BJ (cell line): Measurements from ENCODE around the gene ARFRP1. TPM values are rescaled to one million over a fixed set of nuclear protein-coding genes. Genes with fewer than 3 reads are reported as not detected.

Source experiments
- CTCF ChIA-PET: fragments of 350-600 bp; formaldehyde crosslinking; extraction: SDS; loops from one replicate; lab custom pipeline; 2021; ENCODE audit warnings: antibody characterized with exemption, inconsistent platforms; lab: Yijun Ruan, JAX
- POLR2A ChIA-PET: fragments of 300-600 bp; sonication (Branson Sonifier 250); formaldehyde crosslinking; extraction: SDS; loops from one replicate; lab custom pipeline; 2021; ENCODE audit warnings: antibody characterized with exemption; lab: Charles Lee
- DNase-seq: peaks from one replicate; pipeline ENCODE4 v3.0.0-alpha.2; 2011; ENCODE audit warnings: low read depth
- H3K27me3 ChIP-seq: 2 replicates; pipeline ENCODE4 v1.6.0; 2011; ENCODE audit warnings: low read length; ENCODE audit not compliant: control insufficient read depth, insufficient read depth
- H3K36me3 ChIP-seq: 2 replicates; pipeline ENCODE4 v1.5.1; 2011; ENCODE audit warnings: low read length; ENCODE audit not compliant: control insufficient read depth, insufficient read depth
- H3K4me3 ChIP-seq: 2 replicates; pipeline ENCODE4 v1.5.1; 2011; ENCODE audit warnings: low read depth, mild to moderate bottlenecking, control low read depth, low read length
- polyA plus RNA-seq: library from polyadenylated mRNA; depleted of rRNA; stranded (reverse); fragments of >200 nt; gene quantifications from 2 replicates; pipeline ENCODE4 v1.2.3, GENCODE V29; 2011
- TF ChIP-seq, protein P1 (sequence below): IDR thresholded peaks from 2 replicates; pipeline ENCODE4 v1.5.1; 2011; ENCODE audit warnings: low read depth, mild to moderate bottlenecking, control low read depth, inconsistent platforms, low read length, moderate library complexity; ENCODE audit not compliant: insufficient read depth

The ARFRP1 gene
- polyA plus RNA-seq, 1 experiment = 41.9 TPM

DNA sequence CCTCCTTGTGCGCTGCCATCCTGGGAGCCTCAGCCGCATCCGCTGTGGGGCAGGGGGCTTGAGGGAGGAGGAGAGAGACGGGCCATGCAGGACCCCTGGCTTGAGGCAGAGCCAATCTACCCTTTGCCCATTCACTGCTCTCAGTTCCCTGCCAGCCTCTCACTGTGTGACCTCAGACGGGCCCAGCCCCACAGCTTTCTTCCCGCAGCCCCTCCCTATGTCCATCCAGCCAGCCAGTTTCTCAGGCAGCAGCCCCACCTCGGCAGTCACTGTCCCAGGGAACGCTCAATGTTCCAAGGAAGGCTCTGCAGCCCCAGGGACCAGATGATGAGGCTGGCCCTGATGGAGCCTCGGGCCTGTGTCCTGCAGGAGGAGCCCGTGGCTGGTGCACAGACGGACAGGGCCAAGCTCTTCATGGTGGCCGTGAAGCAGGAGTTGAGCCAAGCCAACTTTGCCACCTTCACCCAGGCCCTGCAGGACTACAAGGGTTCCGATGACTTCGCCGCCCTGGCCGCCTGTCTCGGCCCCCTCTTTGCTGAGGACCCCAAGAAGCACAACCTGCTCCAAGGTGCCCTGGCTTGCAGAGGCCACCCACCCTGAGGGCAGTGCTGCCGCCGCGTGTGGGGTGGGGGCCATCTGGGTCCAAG, 15.2 kb downstream of the ARFRP1 start:
- DNase-seq = no peak
- ChIA-PET CTCF (no interaction called here), POLR2A (no interaction called here)
- no peaks in the 10 kb centered on the region for H3K27me3 ChIP-seq
- TF ChIP-seq, protein P1, sequence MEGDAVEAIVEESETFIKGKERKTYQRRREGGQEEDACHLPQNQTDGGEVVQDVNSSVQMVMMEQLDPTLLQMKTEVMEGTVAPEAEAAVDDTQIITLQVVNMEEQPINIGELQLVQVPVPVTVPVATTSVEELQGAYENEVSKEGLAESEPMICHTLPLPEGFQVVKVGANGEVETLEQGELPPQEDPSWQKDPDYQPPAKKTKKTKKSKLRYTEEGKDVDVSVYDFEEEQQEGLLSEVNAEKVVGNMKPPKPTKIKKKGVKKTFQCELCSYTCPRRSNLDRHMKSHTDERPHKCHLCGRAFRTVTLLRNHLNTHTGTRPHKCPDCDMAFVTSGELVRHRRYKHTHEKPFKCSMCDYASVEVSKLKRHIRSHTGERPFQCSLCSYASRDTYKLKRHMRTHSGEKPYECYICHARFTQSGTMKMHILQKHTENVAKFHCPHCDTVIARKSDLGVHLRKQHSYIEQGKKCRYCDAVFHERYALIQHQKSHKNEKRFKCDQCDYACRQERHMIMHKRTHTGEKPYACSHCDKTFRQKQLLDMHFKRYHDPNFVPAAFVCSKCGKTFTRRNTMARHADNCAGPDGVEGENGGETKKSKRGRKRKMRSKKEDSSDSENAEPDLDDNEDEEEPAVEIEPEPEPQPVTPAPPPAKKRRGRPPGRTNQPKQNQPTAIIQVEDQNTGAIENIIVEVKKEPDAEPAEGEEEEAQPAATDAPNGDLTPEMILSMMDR = peak; percentile 40; the same call in 1 of the 2 replicates
- H3K36me3 ChIP-seq = peaks cover 10% of the 10 kb centered on the region
- no peak overlapping the region for H3K4me3 ChIP-seq

DNA sequence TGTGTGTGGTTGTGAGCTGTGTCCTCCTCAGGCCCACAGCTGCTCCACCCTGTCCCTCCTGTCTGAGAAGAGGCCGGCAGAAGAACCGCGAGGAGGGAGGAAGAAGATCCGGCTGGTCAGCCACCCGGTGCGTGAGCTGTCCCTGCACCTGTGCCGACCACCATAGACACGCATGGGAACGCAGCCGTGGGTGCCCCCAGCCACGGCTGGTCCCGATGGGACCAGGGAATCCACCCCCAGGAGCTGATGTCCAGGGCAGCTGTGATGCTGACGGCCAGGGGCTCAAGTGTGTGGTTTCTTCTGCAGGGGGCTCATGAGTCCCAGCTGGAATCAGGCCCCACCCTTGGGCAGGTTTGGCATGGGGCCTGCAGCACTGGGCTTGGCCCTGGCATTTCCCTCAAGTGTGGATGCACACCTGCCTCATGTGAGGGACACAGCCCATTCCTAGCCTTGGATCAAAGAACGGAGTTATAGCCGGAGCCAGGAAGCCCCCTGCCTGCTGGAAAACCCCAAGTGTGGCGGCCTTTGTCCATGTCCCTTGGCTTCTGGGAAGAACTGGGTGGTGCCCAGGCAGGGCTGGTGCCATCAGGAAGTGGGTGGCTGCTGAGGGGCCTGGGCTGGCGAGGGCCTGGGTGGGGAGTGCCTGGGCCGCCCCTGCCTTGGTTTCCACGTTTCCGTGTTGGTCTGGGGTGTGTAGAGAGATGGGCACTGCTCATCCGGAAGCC, 15.9 kb downstream of the ARFRP1 start:
- H3K36me3 ChIP-seq = peaks cover 9% of the 10 kb centered on the region
- H3K4me3 ChIP-seq = no peak overlapping the region
- POLR2A ChIA-PET = no interaction called here
- DNase-seq = no peak
- no peaks in the 10 kb centered on the region for H3K27me3 ChIP-seq
- CTCF ChIA-PET = no interaction called here
- TF ChIP-seq, protein P1 = no peak

DNA sequence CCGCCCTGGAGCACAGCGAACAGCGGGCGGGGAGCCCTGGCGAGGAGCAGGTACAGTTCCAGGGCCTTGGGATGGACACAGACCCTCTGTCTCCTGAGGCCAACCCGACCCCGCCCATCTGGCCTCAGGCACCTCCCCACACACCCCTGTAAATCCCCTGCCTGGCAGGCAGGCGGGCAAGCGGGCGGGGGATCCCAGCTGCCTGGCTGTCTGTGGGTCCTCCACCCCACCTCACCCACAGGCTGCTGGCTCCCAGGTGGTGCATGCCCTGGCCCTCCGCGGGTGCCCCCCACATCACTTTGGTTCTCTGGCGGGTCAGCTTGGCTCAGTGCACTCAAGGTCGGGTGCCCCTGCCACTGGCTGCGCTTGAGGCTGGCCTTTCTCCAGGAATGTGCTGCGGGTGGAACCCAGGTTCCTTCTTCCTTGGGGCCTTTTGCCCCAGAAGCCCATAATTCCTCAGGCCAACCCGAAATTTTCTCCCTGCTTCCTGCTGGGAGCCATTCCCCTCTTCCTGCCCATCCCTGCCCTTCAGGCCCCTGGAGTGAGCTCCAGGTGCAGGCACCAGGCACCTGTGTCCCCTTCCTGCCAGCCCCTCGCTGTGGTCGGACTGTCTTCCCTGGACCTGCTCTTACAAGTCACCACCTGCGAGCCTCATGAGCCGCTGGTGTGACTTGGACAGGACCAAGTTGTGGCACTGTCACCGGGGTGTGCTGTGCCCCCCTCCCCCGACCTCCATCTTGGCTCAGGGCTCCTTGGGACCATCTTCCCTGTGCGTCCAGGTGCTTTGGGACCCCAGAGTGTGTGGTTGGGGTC, 16.7 kb downstream of the ARFRP1 start:
- ChIA-PET POLR2A (no interaction called here), CTCF (no interaction called here)
- Histone ChIP-seq H3K4me3 (no peak overlapping the region), H3K27me3 (no peaks in the 10 kb centered on the region), H3K36me3 (peaks cover 9% of the 10 kb centered on the region)
- DNase-seq = no peak
- TF ChIP-seq, protein P1 = no peak

DNA sequence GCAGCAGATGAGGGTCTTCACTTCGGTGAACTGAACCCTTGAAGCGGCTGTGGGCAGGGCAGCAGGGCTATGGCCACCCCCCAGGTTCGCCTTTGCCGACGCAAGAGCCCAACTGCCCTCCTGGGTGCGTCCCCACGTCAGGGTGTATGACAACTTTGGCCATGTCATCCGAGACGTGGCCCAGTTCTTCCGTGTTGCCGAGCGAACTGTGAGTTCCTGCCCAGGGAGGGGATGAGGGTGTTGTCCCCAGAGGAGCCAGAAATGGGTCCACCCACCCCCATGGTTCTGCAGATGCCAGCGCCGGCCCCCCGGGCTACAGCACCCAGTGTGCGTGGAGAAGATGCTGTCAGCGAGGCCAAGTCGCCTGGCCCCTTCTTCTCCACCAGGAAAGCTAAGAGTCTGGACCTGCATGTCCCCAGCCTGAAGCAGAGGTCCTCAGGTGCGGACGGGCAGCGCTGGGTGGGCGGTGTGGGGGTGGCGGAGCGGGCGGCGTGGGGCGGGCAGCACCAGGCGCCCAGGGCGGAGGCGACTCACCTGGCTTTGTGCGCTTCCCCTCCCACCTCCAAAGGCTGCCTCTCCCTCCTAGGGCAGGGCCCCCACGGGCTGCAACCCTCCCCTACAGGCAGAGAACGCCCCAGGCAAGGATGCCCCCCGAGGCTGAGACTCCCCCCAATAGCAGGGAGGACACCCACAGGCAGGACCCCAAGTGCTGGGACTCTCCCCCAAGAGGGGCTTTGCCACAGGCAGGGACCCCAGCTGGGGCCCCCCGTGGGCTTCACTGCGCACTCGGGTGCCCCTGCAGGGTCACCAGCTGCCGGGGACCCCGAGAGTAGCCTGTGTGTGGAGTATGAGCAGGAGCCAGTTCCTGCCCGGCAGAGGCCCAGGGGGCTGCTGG, 17.5 kb downstream of the ARFRP1 start:
- no peak overlapping the region for H3K4me3 ChIP-seq
- no peaks in the 10 kb centered on the region for H3K27me3 ChIP-seq
- ChIA-PET POLR2A (no interaction called here), CTCF (interaction anchor here (1.0 kb wide), 1 partner anchor 284 kb away, joined by 3 read pairs; no protein-coding TSS in a partner anchor)
- no peak for DNase-seq
- TF ChIP-seq, protein P1 = no peak
- peaks cover 6% of the 10 kb centered on the region for H3K36me3 ChIP-seq
